GM13977 (cell line): ENCODE measurements around the gene HAUS6.

Experiments used
- DNase-seq: peaks from one replicate; pipeline ENCODE4 v3.0.0; 2012; ENCODE audit warnings: low spot score
- CTCF ChIP-seq: IDR thresholded peaks from 2 replicates; pipeline ENCODE4 v1.5.1; 2012; ENCODE audit warnings: mild to moderate bottlenecking, control low read depth; ENCODE audit not compliant: insufficient read depth; ENCODE audit errors: extremely low read depth, missing control alignments
- in situ Hi-C: fragments of 300-500 bp; cut with MboI; formaldehyde crosslinking; loops from one replicate; pipeline ENCODE4 v1.12.0; 2022; ENCODE audit warnings: low sequenced_read_pairs, low pct_unique_long_range_greater_than_20kb, mixed read lengths, inconsistent platforms; ENCODE audit not compliant: unreplicated experiment

Gene HAUS6

GRCh38 chr9:19127871-19128500 lies 25.3 kb upstream of the HAUS6 start:
- in situ Hi-C loops, result no loop called here
- no peak for TF ChIP-seq CTCF
- DNase-seq, result peak; percentile 15

GRCh38 chr9:19124430-19124793 lies 21.7 kb upstream of the HAUS6 start:
- in situ Hi-C loops, result no loop called here
- no peak for DNase-seq

GRCh38 chr9:19122490-19123042 lies 19.9 kb upstream of the HAUS6 start:
- DNase-seq, result no peak
- no peak for TF ChIP-seq CTCF
- in situ Hi-C loops, result no loop called here

More at GRCh38 chr9:19124430-19124793, 21.7 kb upstream of the HAUS6 start:
- TF ChIP-seq CTCF, result no peak

GRCh38 chr9:19120877-19121276 lies 18.2 kb upstream of the HAUS6 start:
- no peak for DNase-seq
- no peak for TF ChIP-seq CTCF
- in situ Hi-C loops, result no loop called here

GRCh38 chr9:19119801-19120440 lies 17.2 kb upstream of the HAUS6 start:
- in situ Hi-C loops, result no loop called here

GRCh38 chr9:19119246-19119645 lies 16.5 kb upstream of the HAUS6 start:
- no peak for TF ChIP-seq CTCF
- in situ Hi-C loops, result no loop called here
- DNase-seq, result no peak

More at GRCh38 chr9:19119801-19120440, 17.2 kb upstream of the HAUS6 start:
- TF ChIP-seq CTCF, result no peak
- DNase-seq, result no peak
